GM10266 (cell line): Measurements from ENCODE around the gene ARID3A.
A peak's percentile ranks its signal among the peaks of the same experiment; 100 is the strongest.

Source experiments
- DNase-seq: peaks from one replicate; pipeline ENCODE4 v3.0.0; 2012; ENCODE audit errors: extremely low spot score
- CTCF ChIP-seq: IDR thresholded peaks from 2 replicates; pipeline ENCODE4 v1.5.1; 2012; ENCODE audit warnings: mild to moderate bottlenecking, low read depth; ENCODE audit not compliant: control insufficient read depth, insufficient read depth; ENCODE audit errors: missing control alignments

The ARID3A gene

GRCh38 chr19:964116-964520 lies 38.3 kb downstream of the ARID3A start:
- no peak for DNase-seq
- no peak for TF ChIP-seq CTCF

GRCh38 chr19:964761-965694 lies 39.2 kb downstream of the ARID3A start:
- DNase-seq = no peak
- no peak for TF ChIP-seq CTCF

- no peak for TF ChIP-seq CTCF
Measured at GRCh38 chr19:966485-967088, 40.8 kb downstream of the ARID3A start.

GRCh38 chr19:970695-971094 lies 44.9 kb downstream of the ARID3A start:
- peak; percentile 60 for TF ChIP-seq CTCF
- DNase-seq = no peak

More at GRCh38 chr19:966485-967088, 40.8 kb downstream of the ARID3A start:
- no peak for DNase-seq

GRCh38 chr19:971795-972194 lies 46.0 kb downstream of the ARID3A start:
- DNase-seq = no peak
- TF ChIP-seq CTCF = no peak

GRCh38 chr19:972281-972680 lies 46.4 kb downstream of the ARID3A start:
- TF ChIP-seq CTCF = no peak

More at GRCh38 chr19:972281-972680, 46.4 kb downstream of the ARID3A start:
- no peak for DNase-seq
